Heart left ventricle (tissue), 16 donors: ENCODE results near the gene CCL3. TPM values are rescaled to one million over a fixed set of nuclear protein-coding genes. Genes with fewer than 3 reads are reported as not detected.
A peak's percentile ranks its signal among the peaks of the same experiment; 100 is the strongest.

Experiments used
- ATAC-seq, 4 donors: fragments of 200-7000 bp; cut with Tn5 transposase; one replicate each; pipeline ENCODE4 v1.9.1; 2020 to 2022; ENCODE audit warnings: moderate library complexity in 4 of 4, mild to moderate bottlenecking in 3 of 4, moderate number of reproducible peaks in 1 of 4
- DNase-seq, 5 donors: peaks; one replicate each; pipeline ENCODE4 v3.0.0-alpha.2; 2020
- H3K27ac ChIP-seq, 12 donors: fragments of 200-600 bp; sonication (generic) in 4 of 12; one replicate each; pipeline versions ENCODE4 v1.5.0 to v1.8.0; 2016 to 2022; ENCODE audit warnings: mild to moderate bottlenecking in 2 of 12
- H3K27me3 ChIP-seq, 9 donors: fragments of 200-600 bp; sonication (generic) in 2 of 9; one replicate each; pipeline versions ENCODE4 v1.5.1 to v1.8.0; 2016 to 2022; ENCODE audit warnings: mild to moderate bottlenecking in 3 of 9
- H3K36me3 ChIP-seq, 9 donors: fragments of 200-600 bp; sonication (generic) in 2 of 9; one replicate each; pipeline versions ENCODE4 v1.5.0 to v1.8.0; 2018 to 2022; ENCODE audit warnings: mild to moderate bottlenecking in 2 of 9
- H3K4me1 ChIP-seq, 12 donors: fragments of 200-600 bp; sonication (generic) in 4 of 12; one replicate each; pipeline versions ENCODE4 v1.5.0 to v1.8.0; 2016 to 2022; ENCODE audit warnings: mild to moderate bottlenecking in 3 of 12
- H3K4me3 ChIP-seq, 12 donors: fragments of 200-600 bp; sonication (generic) in 4 of 12; one replicate each; pipeline versions ENCODE4 v1.5.0 to v1.8.0; 2017 to 2022; ENCODE audit warnings: mild to moderate bottlenecking in 9 of 12, moderate library complexity in 4 of 12
- H3K9me3 ChIP-seq, 12 donors: fragments of 200-600 bp; sonication (generic) in 4 of 12; one replicate each; pipeline versions ENCODE4 v1.5.0 to v1.8.0; 2016 to 2022; ENCODE audit warnings: mild to moderate bottlenecking in 1 of 12
- POLR2A ChIP-seq, 2 donors: fragments of 450-650 bp; IDR thresholded peaks; one replicate each; pipeline ENCODE4 v1.6.1; 2017; ENCODE audit warnings: antibody characterized with exemption in 2 of 2, mild to moderate bottlenecking in 2 of 2, moderate library complexity in 2 of 2
- WGBS, 4 donors: extraction: QIAGEN DNeasy Blood & Tissue Kit in 2 of 4; methylation state at CpG; one replicate each; pipeline versions ENCODE4 v1.1.5 to v1.1.7; 2013 to 2018; 5-methylcytosine and 5-hydroxymethylcytosine counted together
- intact Hi-C, 10 donors: fragments of 100-400 bp; cut with DNase I; formaldehyde crosslinking; loops; one replicate each; pipeline versions ENCODE4 v1.11.1 to v1.14.2; 2022
- polyA plus RNA-seq, 2 donors: library from polyadenylated mRNA; stranded (reverse); fragments of 200-250 nt; gene quantifications; one replicate each; pipeline ENCODE4 v1.2.3, GENCODE V29; 2013
- total RNA-seq, 9 donors: library from RNA; depleted of rRNA in 2 of 9; stranded (reverse); fragments of >200 nt in 2 of 9; fragmentation: NEBNext Ultra II Directional in 3 of 9; extraction: Animal tissue kit (Norgen Biotek cat#: 25700) in 3 of 9; gene quantifications; one replicate each; pipeline versions ENCODE4 v1.1.0 to v1.2.4, GENCODE V29; 2016 to 2023
- TF ChIP-seq, protein P1 (sequence below), 12 donors: fragments of 200-600 bp; sonication (generic) in 4 of 12; IDR thresholded peaks; one replicate each; pipeline versions ENCODE4 v1.5.0 to v1.8.0; 2018 to 2022; ENCODE audit warnings: antibody characterized with exemption in 12 of 12, mild to moderate bottlenecking in 5 of 12
- donor health status: ischemic (EF 13 %, LVEDD 7.1; RV severe dilation, severe dysfunction).
- donor health status: healthy with polysubstance abuse.
- donor health status: DM: no; HTN: yes; CAD: no.
- donor health status: DM: no; HTN: no; CAD: no.
- donor health status: ischemic (EF 25% LVEDD 6.9; RV normal size, moderate dysfunction).
- donor health status: ischemic (EF 25% LVEDD 5.7; RV mildly dilated, moderate dysfunction).
- donor health status: healthy.
- donor health status: DM: yes; HTN: yes; CAD: no.
- donor health status: ischemic (EF 35%, LVEDD 5.7; RV mildly dilated, moderate dysfunction).
- donor health status: nonischemic (EF 11% LVEDD 7.7; RV severe dilation, severe dysfunction).
- donor health status: DM: yes; HTN: yes; CAD: no.
- donor health status: PGD.
- donor health status: ischemic (EF 29% LVEDD 5.4; RV normal size, mild dysfunction).
- donor health status: nonischemic (EF 23%, LVEDD 6.1; RV moderate dilation, normal function).

Gene CCL3
- total and polyA plus RNA-seq, 11 donors, result 0.21 to 22.5 (median 0.57) TPM; not detected in 3

DNA sequence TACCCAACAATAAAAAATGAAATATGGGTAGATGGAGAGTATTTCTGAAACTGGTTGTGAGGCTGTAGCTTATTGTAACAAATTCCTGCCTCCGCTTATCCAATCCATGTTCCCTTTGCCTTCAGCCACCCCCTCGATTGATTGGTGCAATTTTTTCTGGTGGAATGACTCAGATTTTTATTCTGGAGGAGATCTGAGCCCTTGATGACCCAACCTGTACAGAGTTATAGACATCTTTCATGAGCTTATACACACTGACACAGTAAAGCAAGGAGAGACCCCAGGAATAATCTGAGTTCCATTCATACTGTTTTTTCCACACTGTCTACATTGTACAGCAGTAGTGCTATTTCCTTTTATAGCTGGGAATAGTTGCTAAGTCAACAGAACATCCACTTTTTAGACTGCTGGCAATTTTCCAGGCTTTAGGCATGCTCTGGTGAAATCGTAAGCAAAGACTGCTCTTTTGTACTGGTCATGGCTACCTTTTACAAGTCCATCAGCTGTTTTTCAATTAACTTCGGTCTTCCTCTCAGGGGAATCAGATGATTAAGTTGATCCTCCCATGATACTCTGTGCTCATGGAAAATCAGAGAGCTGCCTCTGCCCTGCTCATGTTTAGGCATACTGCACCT lies 43.8 kb upstream of the CCL3 start:
- peak in 2 of 4 donors; percentile 22 to 29 for ATAC-seq
- Histone ChIP-seq H3K36me3 (no peaks in the 10 kb centered on the region), H3K27me3 (peaks cover 0 to 31% (median 0%) of the 10 kb centered on the region in 9 donors), H3K9me3 (no peaks in the 10 kb centered on the region), H3K4me3 (no peak overlapping the region), H3K27ac (no peak overlapping the region), H3K4me1 (peaks cover 0 to 22% (median 0%) of the 10 kb centered on the region in 12 donors)
- WGBS, 4 donors, result 54 to 57% (median 55%) methylated on average over 4 of the region's 4 CpGs
- intact Hi-C loops, result loop anchor here in 1 of 10 donors (5.0 kb wide), 1 partner anchor 146 kb away; the partner anchor contains the start of gene CCL14
- DNase-seq, result no peak
- no peak for TF ChIP-seq POLR2A (IDR thresholded peaks at IDR 0.05)
- TF ChIP-seq, protein P1, sequence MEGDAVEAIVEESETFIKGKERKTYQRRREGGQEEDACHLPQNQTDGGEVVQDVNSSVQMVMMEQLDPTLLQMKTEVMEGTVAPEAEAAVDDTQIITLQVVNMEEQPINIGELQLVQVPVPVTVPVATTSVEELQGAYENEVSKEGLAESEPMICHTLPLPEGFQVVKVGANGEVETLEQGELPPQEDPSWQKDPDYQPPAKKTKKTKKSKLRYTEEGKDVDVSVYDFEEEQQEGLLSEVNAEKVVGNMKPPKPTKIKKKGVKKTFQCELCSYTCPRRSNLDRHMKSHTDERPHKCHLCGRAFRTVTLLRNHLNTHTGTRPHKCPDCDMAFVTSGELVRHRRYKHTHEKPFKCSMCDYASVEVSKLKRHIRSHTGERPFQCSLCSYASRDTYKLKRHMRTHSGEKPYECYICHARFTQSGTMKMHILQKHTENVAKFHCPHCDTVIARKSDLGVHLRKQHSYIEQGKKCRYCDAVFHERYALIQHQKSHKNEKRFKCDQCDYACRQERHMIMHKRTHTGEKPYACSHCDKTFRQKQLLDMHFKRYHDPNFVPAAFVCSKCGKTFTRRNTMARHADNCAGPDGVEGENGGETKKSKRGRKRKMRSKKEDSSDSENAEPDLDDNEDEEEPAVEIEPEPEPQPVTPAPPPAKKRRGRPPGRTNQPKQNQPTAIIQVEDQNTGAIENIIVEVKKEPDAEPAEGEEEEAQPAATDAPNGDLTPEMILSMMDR (IDR thresholded peaks at IDR 0.05), result no peak

DNA sequence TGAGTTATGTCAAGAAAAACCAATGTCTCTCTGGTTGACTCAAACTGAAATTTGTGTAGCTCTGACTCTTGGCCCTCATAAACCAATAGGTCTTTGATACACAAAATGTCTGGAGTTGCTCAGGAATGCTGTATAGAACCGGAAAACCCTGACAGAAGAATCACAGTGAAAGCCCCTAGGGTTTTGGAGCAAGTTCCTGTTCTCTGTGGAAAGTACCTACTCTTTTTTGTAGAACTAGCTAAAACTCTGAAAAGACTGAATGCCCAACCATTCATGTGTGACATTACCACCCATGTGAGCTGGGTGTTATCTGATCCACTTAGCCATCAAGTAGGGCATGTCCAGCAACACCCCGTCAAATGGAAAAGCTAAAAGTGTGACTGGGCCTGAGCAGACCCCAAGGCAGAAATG lies 42.5 kb upstream of the CCL3 start:
- Histone ChIP-seq H3K9me3 (no peaks in the 10 kb centered on the region), H3K4me3 (no peak overlapping the region), H3K36me3 (no peaks in the 10 kb centered on the region), H3K4me1 (peaks cover 0 to 22% (median 0%) of the 10 kb centered on the region in 12 donors), H3K27ac (no peak overlapping the region), H3K27me3 (peaks cover 0 to 27% (median 0%) of the 10 kb centered on the region in 9 donors)
- WGBS, 4 donors, result 49 to 70% (median 57%) methylated on average over 2 of the region's 2 CpGs
- intact Hi-C loops, result loop anchor here in 1 of 10 donors (5.0 kb wide), 1 partner anchor 145 kb away; the partner anchor contains the start of gene CCL14
- ATAC-seq, result no peak
- TF ChIP-seq, protein P1 (IDR thresholded peaks at IDR 0.05), result no peak
- TF ChIP-seq POLR2A (IDR thresholded peaks at IDR 0.05), result no peak
- DNase-seq, result no peak

DNA sequence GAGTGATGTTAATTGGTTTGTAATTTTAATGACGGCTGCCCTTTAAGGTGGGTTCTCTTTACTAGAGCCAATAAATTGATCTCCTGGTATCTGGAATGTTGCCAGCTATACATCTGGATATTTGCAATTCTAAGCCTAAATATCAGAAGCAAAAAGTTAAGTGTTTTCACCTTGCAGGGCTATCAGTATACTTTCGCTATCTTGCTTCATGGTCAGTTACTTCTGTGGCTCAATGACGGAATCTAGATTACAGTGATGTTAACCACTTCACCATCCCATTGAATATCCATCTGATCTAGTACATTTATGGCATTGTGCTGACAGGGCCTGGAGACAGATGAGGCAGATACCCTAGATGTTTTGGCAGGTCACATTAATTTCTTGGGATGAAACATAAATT lies 42.0 kb upstream of the CCL3 start:
- no peak for TF ChIP-seq POLR2A (IDR thresholded peaks at IDR 0.05)
- TF ChIP-seq, protein P1 (IDR thresholded peaks at IDR 0.05), result no peak
- ATAC-seq (no peak), DNase-seq (no peak)
- intact Hi-C loops, result loop anchor here in 1 of 10 donors (5.0 kb wide), 1 partner anchor 145 kb away; the partner anchor contains the start of gene CCL14
- Histone ChIP-seq H3K27me3 (peaks cover 0 to 23% (median 0%) of the 10 kb centered on the region in 9 donors), H3K36me3 (no peaks in the 10 kb centered on the region), H3K4me1 (peaks cover 0 to 22% (median 0%) of the 10 kb centered on the region in 12 donors), H3K4me3 (no peak overlapping the region), H3K27ac (no peak overlapping the region), H3K9me3 (no peaks in the 10 kb centered on the region)
- WGBS, 4 donors, result 81 to 96% (median 85%) methylated on average over 3 of the region's 3 CpGs

DNA sequence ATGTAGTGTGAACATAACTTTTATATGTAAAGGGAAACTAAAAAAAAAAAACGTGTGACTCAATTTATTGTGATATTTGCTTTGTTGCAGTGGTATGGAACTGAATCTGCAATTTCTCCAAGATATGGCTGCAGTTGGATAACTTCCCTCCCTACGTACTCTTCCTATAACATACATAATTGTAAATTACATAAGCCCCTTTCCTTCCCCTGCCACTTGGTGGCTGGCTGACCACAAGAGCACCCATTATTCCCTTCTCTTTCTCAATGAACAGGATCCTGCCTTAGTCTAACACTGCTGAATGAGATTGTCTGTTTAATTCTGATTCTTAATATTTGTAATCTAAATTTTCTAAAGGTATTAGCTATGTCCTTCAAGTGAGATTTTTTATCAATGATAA lies 41.5 kb upstream of the CCL3 start:
- no peak for ATAC-seq
- Histone ChIP-seq H3K27ac (no peak overlapping the region), H3K4me3 (no peak overlapping the region), H3K27me3 (peaks cover 0 to 23% (median 0%) of the 10 kb centered on the region in 9 donors), H3K9me3 (peaks cover 0 to under 1% (median 0%) of the 10 kb centered on the region in 12 donors), H3K4me1 (peaks cover 0 to 22% (median 0%) of the 10 kb centered on the region in 12 donors), H3K36me3 (no peaks in the 10 kb centered on the region)
- intact Hi-C loops, result loop anchor here in 1 of 10 donors (5.0 kb wide), 1 partner anchor 144 kb away; the partner anchor contains the start of gene CCL14
- 59 to 73% (median 63%) methylated on average over 2 of the region's 2 CpGs for WGBS, 4 donors
- DNase-seq, result no peak
- TF ChIP-seq POLR2A (IDR thresholded peaks at IDR 0.05), result no peak
- TF ChIP-seq, protein P1 (IDR thresholded peaks at IDR 0.05), result peak in 1 of 12 donors; percentile 6
